Measurements from ENCODE around the gene UBAC1.
A peak's percentile ranks its signal among the peaks of the same experiment; 100 is the strongest.

Gene UBAC1

DNA sequence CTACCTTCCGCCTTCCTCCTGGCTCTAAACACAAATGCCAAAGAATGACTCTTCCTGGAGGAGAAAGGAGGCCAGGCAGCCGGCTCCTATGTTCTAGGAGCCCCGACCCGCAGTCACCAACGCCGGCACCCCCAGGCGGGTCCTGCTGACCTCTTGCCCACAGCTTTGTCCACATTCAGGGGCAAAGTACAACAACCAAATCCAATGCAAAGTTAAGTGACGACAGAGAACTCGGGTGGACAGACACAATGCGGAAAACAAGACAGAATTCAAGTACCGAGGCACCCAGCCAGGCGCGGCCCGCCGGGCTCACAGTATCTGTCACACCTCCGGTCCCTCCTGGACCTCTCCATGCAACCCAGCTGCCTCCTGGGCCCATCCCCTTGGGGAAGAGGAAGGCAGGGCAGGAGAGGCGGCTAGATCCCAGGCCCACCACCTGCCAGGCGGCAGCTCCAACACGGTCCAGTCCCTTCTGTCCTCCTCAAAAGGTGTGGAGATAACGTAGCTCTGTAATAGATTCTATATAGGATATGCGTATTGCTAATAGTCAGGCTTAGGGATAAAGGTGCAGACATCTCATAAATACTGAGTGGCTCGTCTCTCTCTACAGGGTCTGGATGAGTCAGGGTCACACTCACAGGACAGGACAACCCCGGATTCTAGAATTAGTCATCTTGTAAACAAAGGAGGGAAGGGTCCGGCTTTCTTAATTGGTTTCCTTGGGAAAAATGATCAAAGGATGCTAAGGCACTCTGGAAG lies 46.9 kb upstream of the UBAC1 start:
- no peaks in the 10 kb centered on the region for H3K36me3 Mint-ChIP-seq (ENCODE audit: low read depth)

DNA sequence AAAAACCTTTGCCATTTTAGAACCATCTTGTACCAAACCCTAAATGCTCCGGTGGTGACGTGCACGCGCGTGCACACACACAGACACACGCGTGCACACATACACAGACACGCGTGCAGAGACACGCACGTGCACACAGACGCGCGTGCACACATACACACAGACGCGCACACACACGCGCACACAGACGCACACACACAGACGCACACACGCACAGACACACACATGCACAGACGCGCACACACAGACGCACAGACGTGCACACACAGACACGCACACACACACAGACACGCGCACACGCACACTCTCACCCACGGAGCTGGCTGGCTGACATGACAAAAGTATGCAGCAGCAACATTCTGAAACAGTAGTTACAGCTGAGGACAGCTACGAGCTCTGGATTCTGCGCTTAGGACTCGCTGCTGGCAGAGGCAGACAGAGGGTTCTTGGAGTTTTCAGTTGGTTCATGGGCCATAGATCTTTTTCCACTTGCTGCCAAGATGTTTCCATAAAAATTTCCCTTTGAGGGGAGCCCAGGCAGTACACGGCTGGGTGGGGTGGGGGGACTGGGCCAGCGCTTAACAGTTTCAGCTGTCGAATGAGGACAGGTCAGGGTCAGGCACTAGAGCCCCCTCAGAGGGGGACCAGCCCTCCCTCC lies 46.2 kb upstream of the UBAC1 start:
- DNase-seq, result no peak
- Mint-ChIP-seq H3K4me1 (peaks cover 66% of the 10 kb centered on the region), H3K9me3 (no peaks in the 10 kb centered on the region), H3K4me3 (peak overlapping the region; percentile 53), H3K27me3 (ENCODE audit: low read depth, poor library complexity) (peaks cover 4% of the 10 kb centered on the region), H3K36me3 (ENCODE audit: low read depth) (no peaks in the 10 kb centered on the region), H3K27ac (peak overlapping the region; percentile 87)
- TF ChIP-seq, protein P1, sequence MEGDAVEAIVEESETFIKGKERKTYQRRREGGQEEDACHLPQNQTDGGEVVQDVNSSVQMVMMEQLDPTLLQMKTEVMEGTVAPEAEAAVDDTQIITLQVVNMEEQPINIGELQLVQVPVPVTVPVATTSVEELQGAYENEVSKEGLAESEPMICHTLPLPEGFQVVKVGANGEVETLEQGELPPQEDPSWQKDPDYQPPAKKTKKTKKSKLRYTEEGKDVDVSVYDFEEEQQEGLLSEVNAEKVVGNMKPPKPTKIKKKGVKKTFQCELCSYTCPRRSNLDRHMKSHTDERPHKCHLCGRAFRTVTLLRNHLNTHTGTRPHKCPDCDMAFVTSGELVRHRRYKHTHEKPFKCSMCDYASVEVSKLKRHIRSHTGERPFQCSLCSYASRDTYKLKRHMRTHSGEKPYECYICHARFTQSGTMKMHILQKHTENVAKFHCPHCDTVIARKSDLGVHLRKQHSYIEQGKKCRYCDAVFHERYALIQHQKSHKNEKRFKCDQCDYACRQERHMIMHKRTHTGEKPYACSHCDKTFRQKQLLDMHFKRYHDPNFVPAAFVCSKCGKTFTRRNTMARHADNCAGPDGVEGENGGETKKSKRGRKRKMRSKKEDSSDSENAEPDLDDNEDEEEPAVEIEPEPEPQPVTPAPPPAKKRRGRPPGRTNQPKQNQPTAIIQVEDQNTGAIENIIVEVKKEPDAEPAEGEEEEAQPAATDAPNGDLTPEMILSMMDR (IDR thresholded peaks at IDR 0.05), result no peak

More for the DNA sequence above, 46.9 kb upstream of the UBAC1 start:
- TF ChIP-seq, protein P1 (IDR thresholded peaks at IDR 0.05), result no peak
- H3K27ac Mint-ChIP-seq, result peak overlapping the region; percentile 87
- H3K4me1 Mint-ChIP-seq, result peaks cover 67% of the 10 kb centered on the region
- H3K4me3 Mint-ChIP-seq, result peak overlapping the region; percentile 53
- H3K9me3 Mint-ChIP-seq, result no peaks in the 10 kb centered on the region
- peaks cover 4% of the 10 kb centered on the region for H3K27me3 Mint-ChIP-seq (ENCODE audit: low read depth, poor library complexity)
- no peak for DNase-seq

DNA sequence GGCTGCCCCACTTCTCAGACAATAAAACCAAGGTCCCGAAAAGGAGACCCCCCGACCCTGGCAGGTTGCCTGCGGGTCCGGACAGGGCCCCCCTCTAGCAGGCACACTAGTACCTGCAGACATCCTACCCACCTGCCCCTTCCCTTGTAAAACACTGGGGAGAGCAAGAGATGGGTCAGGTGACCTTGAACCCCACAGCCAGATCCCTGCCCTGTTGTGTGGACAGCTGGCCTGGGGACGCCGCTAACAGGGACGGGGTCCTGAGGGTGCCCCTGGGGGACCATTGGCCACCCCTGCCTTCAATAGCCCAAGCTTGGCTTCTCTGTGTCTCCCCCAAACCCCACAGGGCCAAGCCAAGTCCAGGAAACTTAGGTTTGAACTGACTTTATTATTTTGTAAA lies 45.0 kb upstream of the UBAC1 start:
- Mint-ChIP-seq H3K4me3 (no peak overlapping the region), H3K27ac (no peak overlapping the region), H3K36me3 (ENCODE audit: low read depth) (no peaks in the 10 kb centered on the region), H3K27me3 (ENCODE audit: low read depth, poor library complexity) (peaks cover 4% of the 10 kb centered on the region), H3K9me3 (no peaks in the 10 kb centered on the region), H3K4me1 (peaks cover 61% of the 10 kb centered on the region)
- TF ChIP-seq, protein P1 (IDR thresholded peaks at IDR 0.05), result no peak
- DNase-seq, result no peak

DNA sequence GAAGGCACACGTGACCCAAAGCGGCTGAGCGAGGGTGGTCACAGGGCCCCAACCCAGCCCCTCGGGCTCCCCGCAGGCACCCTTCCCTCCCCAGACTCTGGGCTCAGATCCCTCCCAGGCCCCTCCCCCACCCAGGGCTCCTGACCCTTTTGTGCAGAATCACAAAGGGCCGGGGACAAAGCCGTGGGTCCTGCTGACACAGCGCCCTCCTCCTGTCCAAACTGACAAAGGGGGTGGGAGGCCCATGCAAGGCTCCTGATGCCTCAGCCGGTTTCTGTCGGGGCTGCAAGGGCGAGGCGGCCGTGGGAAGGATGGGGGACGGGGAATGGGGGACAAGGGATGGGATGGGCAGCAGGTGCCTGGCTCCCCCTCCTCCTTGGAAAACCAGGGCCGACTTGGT lies 43.5 kb upstream of the UBAC1 start:
- Mint-ChIP-seq H3K36me3 (ENCODE audit: low read depth) (no peaks in the 10 kb centered on the region), H3K27me3 (ENCODE audit: low read depth, poor library complexity) (peaks cover 4% of the 10 kb centered on the region), H3K4me3 (no peak overlapping the region), H3K27ac (no peak overlapping the region), H3K4me1 (peaks cover 59% of the 10 kb centered on the region), H3K9me3 (no peaks in the 10 kb centered on the region)
- DNase-seq, result no peak
- TF ChIP-seq, protein P1 (IDR thresholded peaks at IDR 0.05), result no peak

DNA sequence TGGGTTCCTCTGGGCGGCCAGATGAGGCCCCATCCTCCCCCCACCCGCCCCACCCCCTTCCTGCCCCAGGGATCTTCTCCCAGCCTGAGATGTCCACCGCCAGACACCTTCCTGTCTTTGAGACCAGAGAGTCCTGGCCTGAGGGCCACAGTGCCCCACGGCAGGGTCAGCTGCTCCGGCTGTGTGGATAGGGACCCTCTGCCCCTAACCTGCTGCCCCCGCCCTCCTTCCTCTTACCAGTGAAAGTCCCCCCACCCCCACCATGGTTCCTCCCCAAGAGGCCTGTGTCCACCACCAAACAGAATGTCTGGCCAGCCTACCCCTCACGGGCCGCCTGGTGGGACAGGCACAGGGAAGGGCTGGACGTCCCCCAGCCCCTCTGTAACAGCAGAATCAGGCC lies 43.0 kb upstream of the UBAC1 start:
- no peak overlapping the region for H3K4me3 Mint-ChIP-seq
- no peaks in the 10 kb centered on the region for H3K9me3 Mint-ChIP-seq
- H3K27ac Mint-ChIP-seq, result no peak overlapping the region
- peaks cover 56% of the 10 kb centered on the region for H3K4me1 Mint-ChIP-seq
- TF ChIP-seq, protein P1 (IDR thresholded peaks at IDR 0.05), result no peak
- peaks cover 4% of the 10 kb centered on the region for H3K27me3 Mint-ChIP-seq (ENCODE audit: low read depth, poor library complexity)
- DNase-seq, result no peak
- H3K36me3 Mint-ChIP-seq (ENCODE audit: low read depth), result no peaks in the 10 kb centered on the region

Measured in nephron progenitor cell (in vitro differentiated cells).